SH-SY5Y (cell line): ENCODE results near the gene SENP5.

ENCODE experiments used
- GATA2 ChIP-seq: IDR thresholded peaks from 2 replicates; pipeline ENCODE4 v1.6.1; 2011; ENCODE audit warnings: mild to moderate bottlenecking, low read depth, low read length
- GATA3 ChIP-seq: IDR thresholded peaks from 2 replicates; pipeline ENCODE4 v1.6.1; 2011; ENCODE audit warnings: low read depth, mild to moderate bottlenecking, low read length, moderate library complexity

Gene SENP5

DNA sequence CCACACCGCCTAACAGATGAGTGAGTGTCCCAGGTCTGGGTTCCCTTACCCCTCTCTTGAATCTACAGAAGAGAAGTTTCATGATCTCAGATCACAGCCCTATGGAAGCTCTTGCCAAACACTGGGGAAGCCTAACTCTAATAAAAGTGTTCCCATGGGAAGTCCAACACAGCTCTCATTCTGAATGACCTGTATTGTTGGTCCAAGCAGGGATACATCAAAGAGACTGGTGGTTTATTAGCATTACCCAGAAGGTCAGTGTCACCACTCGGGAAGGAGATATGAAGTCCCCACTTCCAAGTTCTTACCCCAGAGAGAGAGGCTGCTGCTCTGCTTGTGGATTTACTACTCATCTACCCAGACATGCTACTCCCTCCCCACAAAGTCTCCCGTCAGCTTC is 83.7 kb downstream of the SENP5 start:
- TF ChIP-seq GATA2 (no peak), GATA3 (no peak)

DNA sequence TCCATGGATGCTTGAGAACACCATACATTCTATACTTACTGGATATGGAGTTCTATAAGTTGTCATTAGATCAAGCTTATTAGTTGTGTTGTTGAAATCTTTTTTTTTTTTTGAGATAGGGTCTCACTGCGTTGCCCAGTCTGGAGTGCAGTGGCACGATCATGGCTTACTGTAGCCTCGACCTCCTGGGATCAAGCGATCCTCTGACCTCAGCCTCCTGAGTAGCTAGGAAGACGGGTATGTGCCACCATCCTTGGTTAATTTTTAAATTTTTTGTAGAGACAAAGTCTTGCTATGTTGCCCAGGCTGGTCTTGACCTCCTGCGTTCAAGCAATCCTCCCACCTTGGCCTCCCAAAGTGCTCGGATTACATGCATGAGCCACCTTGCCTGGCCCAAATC is 87.1 kb downstream of the SENP5 start:
- TF ChIP-seq GATA2 (no peak), GATA3 (no peak)

DNA sequence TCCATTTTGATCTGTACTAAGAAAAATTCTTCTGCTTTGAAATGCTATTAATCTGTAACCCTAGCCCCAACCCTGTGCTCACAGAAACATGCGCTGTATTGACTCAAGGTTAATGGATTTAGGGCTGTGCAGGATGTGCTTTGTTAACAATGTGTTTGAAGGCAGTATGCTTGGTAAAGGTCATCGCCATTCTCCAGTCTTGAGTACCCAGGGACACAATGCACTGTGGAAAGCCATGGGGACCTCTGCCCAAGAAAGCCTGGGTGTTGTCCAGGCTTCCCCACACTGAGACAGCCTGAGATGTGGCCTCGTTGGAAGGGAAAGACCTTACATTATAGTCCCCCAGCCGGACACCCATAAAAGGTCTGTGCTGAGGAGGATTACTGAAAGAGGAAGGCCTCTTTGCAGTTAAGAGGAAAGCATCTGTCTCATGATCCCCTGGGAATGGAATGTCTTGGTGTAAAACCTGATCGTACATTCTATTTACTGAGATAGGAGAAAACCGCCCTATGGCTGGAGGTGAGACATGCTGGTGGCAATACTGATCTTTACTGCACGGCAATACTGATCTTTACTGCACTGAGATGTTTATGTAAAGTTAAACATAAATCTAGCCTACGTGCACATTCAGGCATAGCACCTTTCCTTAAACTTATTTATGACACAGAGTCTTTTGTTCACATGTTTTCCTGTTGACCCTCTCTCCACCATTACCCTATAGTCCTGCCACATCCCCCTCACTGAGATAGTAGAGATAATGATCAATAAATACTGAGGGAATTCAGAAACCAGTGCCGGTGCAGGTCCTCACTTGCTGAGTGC is 94.6 kb downstream of the SENP5 start:
- TF ChIP-seq GATA2 (no peak), GATA3 (no peak)

DNA sequence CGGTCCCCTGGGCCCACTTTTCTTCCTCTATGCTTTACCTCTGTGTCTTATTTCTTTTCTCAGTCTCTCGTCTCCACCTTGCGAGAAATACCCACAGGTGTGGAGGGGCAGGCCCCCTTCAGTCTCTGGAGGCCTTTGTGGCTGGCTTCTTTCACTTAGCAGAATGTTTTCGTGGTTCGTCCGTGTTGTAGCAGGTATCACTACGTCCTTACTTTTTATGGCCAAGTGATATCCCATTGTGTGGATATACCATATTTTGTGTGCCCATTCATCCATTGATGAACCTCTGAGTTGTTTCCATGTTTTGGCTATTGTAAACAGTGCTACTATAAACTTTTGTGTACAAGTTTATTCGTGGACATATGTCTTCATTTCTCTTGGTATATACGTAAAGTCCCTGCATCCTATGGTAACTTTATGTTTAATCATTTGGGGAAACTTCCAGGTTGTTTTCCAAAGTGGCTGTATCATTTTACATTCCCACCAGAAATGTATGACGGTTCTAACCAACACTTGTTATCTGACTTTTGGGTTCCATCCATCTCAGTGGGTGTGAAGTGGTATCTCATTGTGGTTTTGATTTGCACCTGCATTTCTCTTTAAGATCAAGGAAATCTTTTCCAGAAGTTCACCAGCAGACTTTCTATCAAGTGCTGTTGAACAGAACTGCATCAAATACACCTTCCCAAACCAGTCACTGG is 95.4 kb downstream of the SENP5 start:
- TF ChIP-seq GATA3 (no peak), GATA2 (no peak)

DNA sequence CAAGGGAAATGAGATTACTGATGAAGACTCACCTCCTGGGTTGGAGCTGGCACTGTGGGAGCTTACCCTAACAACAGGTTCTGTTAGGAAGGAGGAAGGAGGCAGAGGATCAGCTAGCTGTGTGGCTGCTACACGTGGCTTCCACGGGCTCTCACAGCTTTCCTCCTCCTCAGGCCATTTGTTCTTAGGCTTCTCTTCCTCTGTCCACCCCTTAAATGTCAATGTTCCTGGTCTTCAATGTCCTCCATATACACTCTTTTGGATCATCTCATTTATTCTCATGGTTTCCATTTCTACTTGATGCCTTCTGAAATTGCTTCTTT is 95.9 kb downstream of the SENP5 start:
- TF ChIP-seq GATA3: no peak
- no peak for TF ChIP-seq GATA2

DNA sequence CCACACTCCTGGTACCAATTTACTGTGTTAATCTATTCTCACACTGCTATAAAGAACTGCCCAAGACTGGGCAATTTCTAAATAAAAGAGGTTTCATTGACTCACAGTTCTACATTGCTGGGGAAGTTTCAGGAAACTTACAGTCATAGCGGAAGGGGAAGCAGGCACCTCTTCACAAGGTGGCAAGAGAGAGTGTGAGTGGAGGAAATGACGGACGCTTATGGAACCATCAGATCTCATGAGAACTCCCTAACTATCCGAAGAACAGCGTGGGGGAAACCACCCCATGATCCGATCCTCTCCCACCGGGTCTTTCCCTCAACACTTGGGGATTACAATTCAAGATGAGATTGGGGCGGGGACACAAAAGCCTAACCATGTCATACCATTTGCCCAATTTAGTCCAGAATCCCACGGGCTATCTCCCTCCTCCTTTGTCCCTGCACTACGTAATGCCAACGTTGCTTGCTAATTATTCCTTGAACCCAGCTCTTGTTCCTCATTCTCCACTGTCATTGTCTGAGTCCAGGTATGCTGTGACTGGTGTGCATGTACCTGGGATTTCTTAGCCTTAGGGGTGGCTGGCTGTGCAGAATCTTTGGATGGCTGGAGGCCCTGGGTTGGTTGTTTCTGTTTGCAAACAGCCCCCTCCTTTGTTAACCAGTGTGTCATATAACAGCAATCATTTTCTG is 97.5 kb downstream of the SENP5 start:
- TF ChIP-seq GATA2 (no peak), GATA3 (no peak)

DNA sequence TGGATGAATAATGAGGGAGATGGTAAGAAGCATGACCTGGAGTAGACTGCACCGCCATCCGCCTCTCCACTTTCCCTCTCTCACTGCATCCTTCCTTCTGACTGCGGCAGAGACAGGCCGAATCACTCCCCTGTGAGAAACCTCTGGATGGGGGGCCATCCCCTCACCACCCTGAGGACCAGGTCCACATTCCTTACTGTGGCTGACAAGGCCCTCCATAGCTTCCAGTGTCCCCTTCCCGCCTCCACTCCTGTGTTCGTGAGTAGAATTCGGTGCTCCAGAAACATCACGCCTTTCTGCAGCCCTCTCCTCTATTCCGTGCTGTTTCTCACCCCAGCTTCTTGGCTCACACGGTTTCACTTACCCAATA is 98.1 kb downstream of the SENP5 start:
- no peak for TF ChIP-seq GATA2
- TF ChIP-seq GATA3: no peak

DNA sequence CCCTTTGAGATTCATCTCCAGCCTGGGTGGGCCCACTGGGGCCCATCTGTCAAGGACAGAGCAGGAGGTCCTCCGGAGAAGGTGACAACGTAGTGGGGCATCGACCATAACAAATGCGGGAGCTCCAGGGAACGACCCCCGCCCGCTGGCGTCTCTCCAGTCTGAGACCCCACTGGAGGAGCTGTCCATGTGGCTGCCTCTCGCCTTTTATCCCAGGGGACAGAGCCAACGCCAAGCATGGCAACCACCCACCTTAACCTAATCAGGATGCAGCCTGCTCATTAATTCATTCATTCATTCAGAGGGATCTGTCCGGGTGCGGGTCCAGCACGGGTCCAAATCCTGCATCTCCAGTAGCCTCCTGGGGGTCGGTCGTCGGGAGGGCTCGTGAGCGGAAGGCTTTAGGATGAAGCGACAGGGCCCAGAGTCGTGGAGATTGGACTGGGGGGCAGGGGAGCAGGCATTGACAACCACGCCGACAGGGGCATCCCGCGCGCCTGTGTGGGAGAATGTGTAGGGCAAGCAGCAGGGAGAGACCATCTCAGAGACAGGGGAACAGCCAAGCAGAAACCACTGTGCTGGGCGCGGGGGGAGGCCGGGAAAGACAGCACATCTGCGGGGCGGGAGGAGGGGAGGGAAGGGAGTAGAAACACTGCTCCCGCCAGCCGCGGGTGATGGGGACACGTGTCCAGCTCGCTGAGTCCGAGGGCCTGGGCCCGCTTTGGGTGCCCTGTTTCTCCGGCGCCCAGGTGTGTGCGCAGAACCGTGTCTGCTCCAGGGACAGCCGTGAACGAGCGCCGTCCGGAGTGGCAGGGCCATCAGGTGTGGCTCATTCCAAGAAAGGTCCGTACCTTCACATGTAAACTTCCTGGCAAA is 99.0 kb downstream of the SENP5 start:
- TF ChIP-seq GATA2: no peak

DNA sequence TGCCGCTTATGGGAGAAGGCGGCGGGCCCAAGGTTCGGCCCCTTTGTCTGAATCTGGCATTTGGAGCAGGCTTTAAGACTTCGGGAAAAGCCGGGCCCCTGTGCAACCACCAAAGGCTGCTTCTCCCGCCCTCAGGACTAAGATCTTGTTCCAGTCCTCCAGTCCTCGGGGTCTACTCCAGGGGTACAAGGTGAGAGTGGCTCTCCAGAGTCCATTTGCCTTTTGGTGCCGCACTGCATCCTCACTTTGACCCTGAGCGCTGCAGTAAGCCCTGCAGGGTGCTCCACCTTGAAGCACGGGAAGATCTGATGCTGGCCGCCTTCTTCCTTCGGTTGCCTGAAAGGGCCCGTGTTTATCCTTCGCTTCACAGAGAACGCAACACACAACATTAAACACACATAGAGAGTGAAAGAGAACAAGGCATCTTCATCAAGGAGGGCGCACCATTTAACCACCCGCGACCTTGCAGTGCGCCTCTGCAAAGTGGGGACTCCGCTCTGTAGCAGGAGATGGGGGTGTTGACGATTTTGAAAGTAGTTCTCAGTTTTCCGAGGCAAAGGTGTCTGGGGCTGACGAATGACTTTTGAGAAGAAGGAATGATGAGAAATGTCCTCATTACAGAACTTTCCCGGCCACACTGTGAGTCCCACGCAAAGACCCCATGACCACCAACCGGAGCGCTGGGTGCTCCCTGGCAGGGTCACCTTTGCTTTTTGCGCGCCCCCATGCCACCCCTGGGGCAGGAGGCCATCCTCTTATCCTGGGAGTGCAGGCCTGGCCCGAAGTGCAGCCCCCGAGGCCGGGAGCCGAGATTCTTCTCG is 99.9 kb downstream of the SENP5 start:
- TF ChIP-seq GATA2 (no peak), GATA3 (no peak)

DNA sequence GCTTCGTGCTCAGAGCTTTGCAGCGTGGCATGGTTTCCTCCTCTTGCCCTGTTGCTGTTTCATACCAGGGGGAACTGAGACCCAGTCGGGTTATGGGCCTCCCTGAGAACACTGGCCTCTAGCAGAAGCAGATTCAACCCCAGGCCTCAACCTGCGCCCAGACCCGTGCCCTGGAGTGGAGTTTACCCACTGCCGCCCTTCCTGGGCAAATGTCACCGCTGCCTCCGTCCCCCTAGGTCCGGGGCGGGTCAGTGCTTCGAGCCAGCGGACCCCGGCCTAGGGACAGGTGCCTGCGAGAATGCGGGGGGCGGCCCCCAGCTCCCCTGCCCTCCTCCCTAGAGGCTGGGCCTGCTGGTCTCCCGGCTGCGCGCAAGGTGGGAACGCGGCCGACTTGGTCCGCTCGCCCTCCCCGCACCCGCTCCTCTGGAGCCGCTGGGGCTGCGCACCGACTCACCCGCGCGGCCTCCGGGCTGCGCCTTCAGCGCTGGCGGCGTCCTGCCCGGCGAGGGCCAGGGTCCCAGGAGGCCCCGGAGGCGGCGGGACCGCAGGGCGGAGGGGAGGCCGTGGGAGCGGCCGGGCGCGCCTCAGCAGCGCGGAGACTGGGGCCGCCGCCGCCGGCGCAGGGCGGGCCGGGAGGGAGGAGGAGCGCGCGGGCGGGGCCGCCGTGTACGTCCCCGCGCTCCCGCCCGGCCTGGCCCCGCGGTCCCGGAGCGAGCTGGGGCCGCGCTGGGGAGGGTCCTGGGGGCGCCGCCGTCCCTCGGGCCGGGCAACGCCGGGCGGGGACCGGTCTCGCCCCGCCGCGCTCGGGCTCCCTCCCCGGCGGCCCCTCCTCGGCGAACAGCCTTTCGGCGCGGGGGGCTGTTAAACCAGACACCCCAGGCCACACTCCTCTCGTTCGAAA is 100.8 kb downstream of the SENP5 start, which contains the start of gene PIGZ:
Gene PIGZ, minus strand, starts transcription at position 601 of the 901 bp plus-strand sequence. CDS start 16,802 bp downstream, outside the sequence.
- TF ChIP-seq GATA3: no peak
- TF ChIP-seq GATA2: no peak

DNA sequence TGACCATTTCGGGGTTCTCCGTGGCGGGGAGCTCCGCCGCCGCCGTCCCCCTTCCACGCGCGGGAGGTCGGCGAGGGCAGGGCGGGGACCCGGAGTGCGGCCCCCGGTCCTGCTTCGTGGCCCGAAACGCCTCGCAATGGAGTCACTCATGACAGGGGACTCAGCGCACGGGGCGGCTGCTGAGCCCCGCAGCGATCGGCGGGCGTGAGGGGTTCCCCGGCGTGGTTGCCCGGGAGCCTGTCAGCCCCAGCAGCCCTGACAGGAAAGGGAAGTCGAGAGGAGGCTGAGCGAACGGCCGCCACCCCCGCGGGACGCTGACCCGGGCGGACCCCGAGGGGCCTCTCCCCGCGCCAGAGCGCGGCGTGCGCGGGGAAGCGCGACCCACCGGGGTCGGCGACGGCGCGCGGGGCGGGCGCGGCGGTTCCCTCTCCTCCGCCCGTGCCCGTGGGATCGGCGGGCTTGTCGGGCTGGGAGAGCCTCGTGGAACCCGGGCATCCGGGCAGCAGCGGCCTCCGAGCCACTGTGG is 101.5 kb downstream of the SENP5 start:
- TF ChIP-seq GATA3 (no peak), GATA2 (no peak)
